K562 (cell line): ENCODE results near the gene PAFAH2. TPM values are rescaled to one million over a fixed set of nuclear protein-coding genes. Genes with fewer than 3 reads are reported as not detected.

Experiments used
- ATAC-seq: fragments of 200-7000 bp; cut with Tn5 transposase; 3 replicates; pipeline ENCODE4 v1.9.1; 2020; ENCODE audit warnings: moderate library complexity
- BruUV-seq: library from RNA; stranded (reverse); fragments of 400-500 nt; replicated peaks from 2 replicates; lab custom pipeline; 2021; lab: Mats Ljungman, UMichigan
- CTCF ChIA-PET: fragments of 300-600 bp; formaldehyde crosslinking; extraction: SDS; loops from one replicate; lab custom pipeline; 2021; ENCODE audit warnings: low intra/inter-chr PET ratio; lab: Yijun Ruan, JAX
- POLR2A ChIA-PET: fragments of 300-600, 350-650 bp; sonication (Branson Sonifier 250); formaldehyde crosslinking; extraction: SDS; loops from one replicate; lab custom pipeline; 2021; ENCODE audit warnings: antibody characterized with exemption, inconsistent platforms; lab: Yijun Ruan, JAX
- DNase-seq, 4 experiments: peaks; one replicate each; pipeline versions ENCODE4 v3.0.0 to v3.0.0-alpha.2; 2011 to 2018; ENCODE audit warnings: low spot score in 3 of 4, mixed read lengths in 3 of 4; ENCODE audit errors: extremely low read depth in 1 of 4
- FAIRE-seq: peaks from 2 replicates; lab custom pipeline; 2011; peaks lifted over from hg19 to GRCh38; lab: Jason Lieb, UNC
- H2AFZ ChIP-seq: 2 replicates; pipeline ENCODE4 v1.6.0; 2011; ENCODE audit warnings: low read depth, low read length, control low read depth, inconsistent platforms
- H3K27ac ChIP-seq: fragments of 200-600 bp; 3 replicates; pipeline ENCODE4 v1.8.0; 2011; ENCODE audit warnings: low read depth, mild to moderate bottlenecking, control low read depth, inconsistent platforms, low read length, moderate library complexity, mixed read lengths; ENCODE audit errors: extremely low read depth
- H3K27me3 ChIP-seq, 2 experiments: fragments of 300-600 bp in 1 of 2; 2 replicates in 1 of 2; 3 replicates in 1 of 2; pipeline versions ENCODE4 v1.6.0 to v1.8.0; 2011; ENCODE audit warnings: inconsistent platforms in 2 of 2, low read length in 2 of 2, mild to moderate bottlenecking in 1 of 2, mixed read lengths in 1 of 2, moderate library complexity in 1 of 2; ENCODE audit not compliant: control insufficient read depth in 2 of 2, insufficient read depth in 2 of 2
- H3K36me3 ChIP-seq: fragments of 300-600 bp; 3 replicates; pipeline ENCODE4 v1.8.0; 2011; ENCODE audit warnings: mild to moderate bottlenecking, low read length, inconsistent platforms; ENCODE audit not compliant: control insufficient read depth, insufficient read depth
- H3K4me1 ChIP-seq, 2 experiments: fragments of 200-600 bp in 1 of 2; replicated peaks in 1 of 2; 2 replicates in 1 of 2; 3 replicates in 1 of 2; pipeline versions ENCODE4 v1.5.1 to v1.8.0; 2011; ENCODE audit warnings: inconsistent platforms in 2 of 2, low read length in 2 of 2, mild to moderate bottlenecking in 1 of 2, mixed read lengths in 1 of 2, moderate library complexity in 1 of 2; ENCODE audit not compliant: control insufficient read depth in 2 of 2, insufficient read depth in 2 of 2
- H3K4me2 ChIP-seq: 2 replicates; pipeline ENCODE4 v1.6.1; 2011; ENCODE audit warnings: low read length, control low read depth, inconsistent platforms, mixed read lengths; ENCODE audit not compliant: insufficient read depth
- H3K4me3 ChIP-seq: fragments of 200-600 bp; sonication (generic), shearing (Covaris generic); 2 replicates; pipeline ENCODE4 v1.5.1; 2016; ENCODE audit warnings: control low read depth, inconsistent platforms
- H3K79me2 ChIP-seq: fragments of 200-600 bp; 3 replicates; pipeline ENCODE4 v1.8.0; 2011; ENCODE audit warnings: low read length, inconsistent platforms; ENCODE audit not compliant: control insufficient read depth, insufficient read depth
- H3K9ac ChIP-seq, 2 experiments: 2 replicates each; pipeline versions ENCODE4 v1.6.0 to v1.6.1; 2011; ENCODE audit warnings: low read depth in 2 of 2, low read length in 2 of 2, control low read depth in 1 of 2, inconsistent platforms in 1 of 2, mild to moderate bottlenecking in 1 of 2, mixed read lengths in 1 of 2; ENCODE audit not compliant: insufficient read depth in 1 of 2
- H3K9me1 ChIP-seq: one replicate; pipeline ENCODE4 v1.6.0; 2011; ENCODE audit warnings: inconsistent platforms, mild to moderate bottlenecking, low read length, moderate library complexity; ENCODE audit not compliant: control insufficient read depth, insufficient read depth
- H3K9me3 ChIP-seq: replicated peaks from 2 replicates; pipeline ENCODE4 v1.5.1; 2011; ENCODE audit warnings: low read depth, low read length, inconsistent platforms; ENCODE audit not compliant: control insufficient read depth, insufficient read depth
- H4K20me1 ChIP-seq: replicated peaks from 2 replicates; pipeline ENCODE4 v1.6.1; 2011; ENCODE audit warnings: low read length, inconsistent platforms, mixed read lengths; ENCODE audit not compliant: control insufficient read depth, insufficient read depth
- CREM ChIP-seq: IDR thresholded peaks from 2 replicates; pipeline ENCODE4 v1.6.1; 2014; ENCODE audit warnings: antibody characterized with exemption, low read depth
- JUND ChIP-seq, 2 experiments: IDR thresholded peaks; 2 replicates in 1 of 2; 3 replicates in 1 of 2; pipeline ENCODE4 v1.6.1; 2011; ENCODE audit warnings: borderline replicate concordance in 2 of 2, low read depth in 2 of 2, low read length in 2 of 2, improper control_type of control experiment in 1 of 2, missing biosample characterization in 1 of 2, missing genetic modification characterization in 1 of 2, missing genetic modification reagents in 1 of 2
- KLF16 ChIP-seq: IDR thresholded peaks from 2 replicates; pipeline ENCODE4 v1.6.1; 2016; ENCODE audit warnings: antibody characterized with exemption
- MEIS2 ChIP-seq: fragments of 450-650 bp; IDR thresholded peaks from 2 replicates; pipeline ENCODE4 v1.6.1; 2014; ENCODE audit warnings: mild to moderate bottlenecking; ENCODE audit not compliant: partially characterized antibody
- NR2C1 ChIP-seq, 2 experiments: fragments of 450-650 bp; IDR thresholded peaks; 2 replicates each; pipeline ENCODE4 v1.6.1; 2017; ENCODE audit warnings: mild to moderate bottlenecking in 2 of 2, antibody characterized with exemption in 1 of 2, inconsistent platforms in 1 of 2, missing compliant biosample characterization in 1 of 2, missing genetic modification characterization in 1 of 2
- PRMT5 ChIP-seq: sonication (generic); formaldehyde crosslinking; IDR thresholded peaks from 2 replicates; pipeline ENCODE4 v1.5.0; 2020; ENCODE audit warnings: missing genetic modification reagents
- ZBTB40 ChIP-seq, 2 experiments: fragments of 450-650 bp in 1 of 2; sonication (generic) in 1 of 2; formaldehyde crosslinking in 1 of 2; IDR thresholded peaks; 2 replicates each; pipeline versions ENCODE4 v1.7.1 to v1.9.0; 2016 to 2022; ENCODE audit warnings: inconsistent platforms in 1 of 2, mild to moderate bottlenecking in 1 of 2, missing genetic modification reagents in 1 of 2
- ZEB2 ChIP-seq: fragments of 450-650 bp; IDR thresholded peaks from 2 replicates; pipeline ENCODE4 v1.6.1; 2016
- ZNF253 ChIP-seq: fragments of 250-450 bp; sonication (Bioruptor Pico); conservative IDR thresholded peaks from 2 replicates; pipeline ENCODE4 v1.6.1; 2021; ENCODE audit warnings: mild to moderate bottlenecking
- WGBS: fragments of 100-300 bp; shearing (Covaris generic); methylation state at CpG from one replicate; pipeline ENCODE4 v1.1.6; 2016; ENCODE audit warnings: low coverage, mixed read lengths; ENCODE audit not compliant: insufficient coverage; ENCODE audit errors: missing lambda C conversion rate; 5-methylcytosine and 5-hydroxymethylcytosine counted together
- in situ Hi-C: fragments of 300-500 bp; cut with MboI; formaldehyde crosslinking; loops from 4 replicates; pipeline ENCODE4 v1.15.0; 2018; ENCODE audit warnings: inconsistent platforms, mixed read lengths
- intact Hi-C: fragments of 100-400 bp; cut with micrococcal nuclease; formaldehyde crosslinking; loops from 2 replicates; pipeline ENCODE4 v1.14.2; 2022
- polyA plus RNA-seq, 8 experiments: library from polyadenylated mRNA; depleted of rRNA in 4 of 8; stranded (reverse) in 5 of 8; unstranded in 3 of 8; fragments of >200 nt; fragmentation: Nextera tagmentation in 2 of 8; fragmentation: Illumina TruSeq in 1 of 8; extraction: Ambion mirVana in 2 of 8; extraction: Trizol in 1 of 8; gene quantifications; 2 replicates each; pipeline versions ENCODE4 v1.2.1 to v1.2.3, GENCODE V29; 2011 to 2014; ENCODE audit warnings: inconsistent platforms in 1 of 8, missing spikeins in 1 of 8
- total RNA-seq, 7 experiments: library from RNA; depleted of rRNA in 6 of 7; stranded (reverse); fragments of >200 nt in 6 of 7; fragmentation: Illumina TruSeq in 2 of 7; extraction: Trizol in 2 of 7; gene quantifications; 2 replicates each; pipeline versions ENCODE4 v1.2.1 to v1.2.3, GENCODE V29; 2011 to 2021; ENCODE audit warnings: low replicate concordance in 1 of 7

Gene PAFAH2
- total and polyA plus RNA-seq, 9 of the 15 experiments (the other 6 are each of a cell fraction or from before 2014, with no cell fraction given): 4.2 to 10.9 (median 6.8) TPM

- in situ Hi-C loops (no loop called here), intact Hi-C loops (no loop called here)
- Histone ChIP-seq H3K9me1 (no peaks in the 10 kb centered on the region), H3K79me2 (no peaks in the 10 kb centered on the region), H3K4me2 (no peak overlapping the region), H3K9me3 (no peaks in the 10 kb centered on the region), H3K4me3 (no peak overlapping the region), H3K9ac (peak overlapping the region in 1 of 2 experiments; percentile 31; a peak in 1 of 4 replicates), H3K27me3 (no peaks in the 10 kb centered on the region), H3K36me3 (no peaks in the 10 kb centered on the region), H3K27ac (peak overlapping the region; percentile 9; the same call in 1 of the 3 replicates), H3K4me1 (peaks cover 13 to 23% of the 10 kb centered on the region in 2 experiments), H4K20me1 (no peaks in the 10 kb centered on the region), H2AFZ (0 out of 2 replicates have a peak overlapping the region, but pooled peaks have one; percentile 17)
- ATAC-seq (peak; percentile 60), FAIRE-seq (no peak), DNase-seq (peak in 1 of 4 experiments; percentile 62)
- CTCF ChIA-PET: no interaction called here
- POLR2A ChIA-PET: interaction anchor here (0.7 to 2.3 kb wide), 5 partner anchors 9 to 160 kb away, joined by 3 to 13 read pairs (median 5); partner anchors contain the start of gene STMN1
- WGBS: 2% methylated on average over 5 of the region's 5 CpGs
- BruUV-seq: no TSS peak
- TF ChIP-seq JUND (IDR thresholded peaks at IDR 0.05; ENCODE audit: borderline replicate concordance, low read depth, low read length) (0 out of 2 replicates have a peak, but pooled peaks have one; percentile 7), JUND (tag; IDR thresholded peaks at IDR 0.05; ENCODE audit: borderline replicate concordance, low read depth, low read length) (no peak; the same call in 2 of the 3 replicates), ZEB2 (no peak), MEIS2 (no peak), PRMT5 (CRISPR knock-in tag) (no peak), KLF16 (0 out of 2 replicates have a peak, but pooled peaks have one; percentile 4), CREM (peak; percentile 46; the same call in 1 of the 2 replicates), NR2C1 (IDR thresholded peaks at IDR 0.05) (0 out of 2 replicates have a peak, but pooled peaks have one; percentile 19), NR2C1 (tag; IDR thresholded peaks at IDR 0.05) (peak; percentile 43; the same call in 1 of the 2 replicates), ZNF253 (CRISPR knock-in tag) (no peak), ZBTB40 (IDR thresholded peaks at IDR 0.05) (no peak), ZBTB40 (CRISPR knock-in tag; IDR thresholded peaks at IDR 0.05) (no peak)
Measured at GRCh38 chr1:25917996-25918395, 79.9 kb downstream of the PAFAH2 start.
